Stimulated activated CD4-positive, alpha-beta T cell treated with anti-CD3 and anti-CD28 coated beads, Interleukin-2, amount 100 ng/mL, for 48 hours (primary cell): ENCODE results near the gene DENND5B.
"Not testable (repeated sequence)": the region's sequence is repeated elsewhere in the genome, so short reads cannot be mapped to it uniquely, and the experiment has no call there.

Source experiments
- DNase-seq, 2 donors: peaks; one replicate each; pipeline ENCODE4 v3.0.0-alpha.2; 2020

DENND5B gene

GRCh38 chr12:31501014-31501413 is 89.9 kb downstream of the DENND5B start:
- DNase-seq, result not testable (repeated sequence)

GRCh38 chr12:31499567-31499966 is 91.4 kb downstream of the DENND5B start:
- no peak for DNase-seq

- no peak for DNase-seq
Measured at GRCh38 chr12:31498424-31498823, 92.5 kb downstream of the DENND5B start.

GRCh38 chr12:31496257-31496656 is 94.7 kb downstream of the DENND5B start:
- no peak for DNase-seq

- no peak for DNase-seq
Measured at GRCh38 chr12:31494455-31494854, 96.5 kb downstream of the DENND5B start.

GRCh38 chr12:31492599-31493196 is 98.2 kb downstream of the DENND5B start:
- no peak for DNase-seq

- no peak for DNase-seq
Measured at GRCh38 chr12:31491841-31492598, 98.9 kb downstream of the DENND5B start.

- no peak for DNase-seq
Measured at GRCh38 chr12:31491241-31491794, 99.6 kb downstream of the DENND5B start.

GRCh38 chr12:31488737-31489338 is 102.1 kb downstream of the DENND5B start:
- no peak for DNase-seq

- DNase-seq, result no peak
Measured at GRCh38 chr12:31485571-31485970, 105.4 kb downstream of the DENND5B start.

- DNase-seq, result no peak
Measured at GRCh38 chr12:31482816-31483215, 108.1 kb downstream of the DENND5B start.

GRCh38 chr12:31481415-31481814 is 109.5 kb downstream of the DENND5B start:
- no peak for DNase-seq

- DNase-seq, result no peak
Measured at GRCh38 chr12:31479516-31480210, 111.3 kb downstream of the DENND5B start.

GRCh38 chr12:31478898-31479297 is 112.0 kb downstream of the DENND5B start:
- no peak for DNase-seq

GRCh38 chr12:31478425-31478824 is 112.5 kb downstream of the DENND5B start:
- no peak for DNase-seq

GRCh38 chr12:31477687-31478086 is 113.2 kb downstream of the DENND5B start:
- DNase-seq, result no peak

- DNase-seq, result no peak
Measured at GRCh38 chr12:31476437-31476836, 114.5 kb downstream of the DENND5B start.

- DNase-seq, result not testable (repeated sequence)
Measured at GRCh38 chr12:31475610-31476009, 115.3 kb downstream of the DENND5B start.

- no peak for DNase-seq
Measured at GRCh38 chr12:31474751-31475150, 116.2 kb downstream of the DENND5B start.

- no peak for DNase-seq
Measured at GRCh38 chr12:31471823-31472222, 119.1 kb downstream of the DENND5B start.

GRCh38 chr12:31471051-31471450 is 119.9 kb downstream of the DENND5B start:
- DNase-seq, result no peak

GRCh38 chr12:31470459-31470858 is 120.5 kb downstream of the DENND5B start:
- no peak for DNase-seq

GRCh38 chr12:31466768-31467167 is 124.2 kb downstream of the DENND5B start:
- no peak for DNase-seq
